H1 (cell line): ENCODE measurements around the gene ZNF500. TPM values are rescaled to one million over a fixed set of nuclear protein-coding genes. Genes with fewer than 3 reads are reported as not detected.
A peak's percentile ranks its signal among the peaks of the same experiment; 100 is the strongest.

Experiments
- BACH1 ChIP-seq: IDR thresholded peaks from 2 replicates; pipeline ENCODE4 v1.6.1; 2012; ENCODE audit warnings: low read length, improper control_type of control experiment
- CBX5 ChIP-seq: fragments of 300-800, 300-1000 bp; sonication (generic); IDR thresholded peaks from 2 replicates; pipeline ENCODE4 v1.7.1; 2016; ENCODE audit warnings: antibody characterized with exemption, low read length, low read depth
- CBX8 ChIP-seq: fragments of 300-800, 300-1000 bp; sonication (generic); IDR thresholded peaks from 2 replicates; pipeline ENCODE4 v1.7.1; 2016; ENCODE audit warnings: low read depth, low read length, borderline replicate concordance
- CHD1 ChIP-seq: IDR thresholded peaks from 2 replicates; pipeline ENCODE4 v1.6.1; 2012; ENCODE audit warnings: low read depth, low read length, improper control_type of control experiment
- CHD2 ChIP-seq: IDR thresholded peaks from 2 replicates; pipeline ENCODE4 v1.6.1; 2012; ENCODE audit warnings: low read length, improper control_type of control experiment
- EGR1 ChIP-seq: IDR thresholded peaks from 2 replicates; pipeline ENCODE4 v1.6.1; 2011; ENCODE audit warnings: low read depth, low read length, borderline replicate concordance
- HDAC2 ChIP-seq, 2 experiments: fragments of 300-600 bp in 1 of 2; sonication (generic) in 1 of 2; IDR thresholded peaks; 2 replicates each; pipeline ENCODE4 v1.6.1; 2011 to 2012; ENCODE audit warnings: low read depth in 2 of 2, low read length in 2 of 2, mild to moderate bottlenecking in 2 of 2, moderate library complexity in 2 of 2, borderline replicate concordance in 1 of 2, inconsistent platforms in 1 of 2
- JUND ChIP-seq: IDR thresholded peaks from 2 replicates; pipeline ENCODE4 v1.6.1; 2011; ENCODE audit warnings: mild to moderate bottlenecking, improper control_type of control experiment, low read length
- KDM5A ChIP-seq: fragments of 200-600 bp; IDR thresholded peaks from 2 replicates; pipeline ENCODE4 v1.7.1; 2012; ENCODE audit warnings: mild to moderate bottlenecking, low read length, inconsistent platforms, mixed read lengths
- PHF8 ChIP-seq: fragments of 200-600 bp; sonication (generic); conservative IDR thresholded peaks from 2 replicates; pipeline ENCODE4 v1.7.1; 2012; ENCODE audit warnings: low read depth, mild to moderate bottlenecking, inconsistent platforms, low read length, moderate library complexity
- SIX5 ChIP-seq: IDR thresholded peaks from 2 replicates; pipeline ENCODE4 v1.6.1; 2011; ENCODE audit warnings: mild to moderate bottlenecking, low read depth, low read length
- SP1 ChIP-seq: IDR thresholded peaks from 2 replicates; pipeline ENCODE4 v1.6.1; 2011; ENCODE audit warnings: low read depth, low read length
- SP2 ChIP-seq: IDR thresholded peaks from 2 replicates; pipeline ENCODE4 v1.6.1; 2012; ENCODE audit warnings: mild to moderate bottlenecking, low read length, inconsistent platforms
- SP4 ChIP-seq: IDR thresholded peaks from 2 replicates; pipeline ENCODE4 v1.6.1; 2012; ENCODE audit warnings: low read length, inconsistent platforms
- SRF ChIP-seq: IDR thresholded peaks from 2 replicates; pipeline ENCODE4 v1.6.1; 2011; ENCODE audit warnings: mild to moderate bottlenecking, low read depth, low read length, moderate library complexity
- TAF1 ChIP-seq: IDR thresholded peaks from 2 replicates; pipeline ENCODE4 v1.6.1; 2011; ENCODE audit warnings: mild to moderate bottlenecking, low read depth, low read length
- TAF7 ChIP-seq: optimal IDR thresholded peaks from 2 replicates; pipeline ENCODE3; 2011; ENCODE audit warnings: low read depth, mild to moderate bottlenecking, inconsistent platforms, low read length, moderate library complexity, borderline replicate concordance
- TBP ChIP-seq: IDR thresholded peaks from 2 replicates; pipeline ENCODE4 v1.6.1; 2011; ENCODE audit warnings: low read depth, low read length, improper control_type of control experiment
- TEAD4 ChIP-seq: IDR thresholded peaks from 2 replicates; pipeline ENCODE4 v1.6.1; 2012; ENCODE audit warnings: low read depth, low read length, inconsistent platforms, mixed read lengths
- YY1 ChIP-seq: IDR thresholded peaks from 2 replicates; pipeline ENCODE4 v1.6.1; 2011; ENCODE audit warnings: low read depth, mild to moderate bottlenecking, low read length
- polyA plus RNA-seq, 7 experiments: library from polyadenylated mRNA; depleted of rRNA in 3 of 7; stranded (reverse) in 5 of 7; unstranded in 2 of 7; fragments of >200 nt in 5 of 7; fragments of 200-250 nt in 2 of 7; gene quantifications; 1 replicate in 5 of 7; 2 replicates in 1 of 7; 4 replicates in 1 of 7; pipeline versions ENCODE4 v1.2.1 to v1.2.3, GENCODE V29; 2011 to 2013; ENCODE audit warnings: missing spikeins in 2 of 7, mixed read lengths in 2 of 7
- total RNA-seq: library from RNA; stranded (reverse); fragmentation: NEBNext Ultra II Directional; extraction: Animal tissue kit (Norgen Biotek cat#: 25700); gene quantifications from 2 replicates; pipeline ENCODE4 v1.2.1, GENCODE V29; 2021
- TF ChIP-seq, protein P1 (sequence below): IDR thresholded peaks from 2 replicates; pipeline ENCODE4 v1.6.1; 2012; ENCODE audit warnings: inconsistent platforms
- TF ChIP-seq, protein P2 (sequence below): IDR thresholded peaks from 2 replicates; pipeline ENCODE4 v1.6.1; 2012; ENCODE audit warnings: inconsistent platforms

Gene ZNF500
- total and polyA plus RNA-seq, 2 of the 8 experiments (the other 6 are each of a cell fraction or from before 2014, with no cell fraction given), result 10.3 to 10.4 TPM

DNA sequence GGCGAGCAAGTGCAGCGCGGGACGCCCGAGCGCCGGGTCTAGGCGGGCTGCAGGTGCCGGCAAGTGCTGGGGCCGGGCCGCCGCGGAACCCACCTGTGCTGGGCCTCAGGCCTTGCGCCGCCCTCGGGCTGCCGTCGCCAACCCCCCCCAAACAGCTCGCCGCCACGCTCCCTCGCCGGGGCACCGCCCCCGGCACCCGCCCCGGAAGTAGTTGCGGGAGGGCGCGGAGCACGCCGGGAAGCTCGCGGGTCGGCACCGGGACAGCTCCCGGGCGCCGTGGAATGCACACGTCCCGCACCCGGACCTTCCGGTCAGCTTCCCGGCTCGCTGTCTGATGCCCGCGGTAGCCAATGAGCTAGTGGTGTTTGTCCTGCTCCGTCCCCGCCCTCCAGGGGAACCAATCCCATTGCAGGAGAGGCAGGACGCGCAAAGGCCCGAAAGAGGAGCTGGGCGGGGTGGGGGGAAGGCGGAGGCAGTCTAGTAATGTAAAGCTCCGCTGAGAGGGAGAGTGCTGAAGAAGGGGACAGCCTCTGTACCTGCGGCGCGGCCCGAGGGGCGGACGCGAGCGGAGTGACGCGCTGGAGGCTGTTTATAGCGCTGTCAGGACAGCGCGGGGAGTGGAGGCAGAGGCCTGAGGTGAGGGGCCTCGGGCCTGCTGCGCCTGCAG lies 32.8 kb downstream of the ZNF500 start, which contains the start of the genes ANKS3 and DNAAF8 (continued):
- TF ChIP-seq KDM5A (no peak), YY1 (no peak), TBP (peak; percentile 23; the same call in 1 of the 2 replicates), PHF8 (peak; percentile 73), SP2 (peak; percentile 18; the same call in 1 of the 2 replicates), SRF (no peak), JUND (no peak), SP1 (peak; percentile 59), EGR1 (no peak), SIX5 (no peak), CBX5 (no peak), TAF7 (no peak), CHD2 (peak; percentile 44; the same call in 1 of the 2 replicates), CBX8 (no peak), CHD1 (no peak), HDAC2 (IDR thresholded peaks at IDR 0.05; ENCODE audit: borderline replicate concordance in 1 of 2, low read depth in 2 of 2, low read length in 2 of 2) (peak in 1 of 2 experiments; percentile 99; a peak in 2 of 4 replicates), BACH1 (no peak), TAF1 (peak; percentile 64), TEAD4 (peak; percentile 87), SP4 (peak; percentile 73; the same call in 1 of the 2 replicates)
- TF ChIP-seq, protein P1, sequence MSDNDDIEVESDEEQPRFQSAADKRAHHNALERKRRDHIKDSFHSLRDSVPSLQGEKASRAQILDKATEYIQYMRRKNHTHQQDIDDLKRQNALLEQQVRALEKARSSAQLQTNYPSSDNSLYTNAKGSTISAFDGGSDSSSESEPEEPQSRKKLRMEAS, result peak; percentile 74
- TF ChIP-seq, protein P2, sequence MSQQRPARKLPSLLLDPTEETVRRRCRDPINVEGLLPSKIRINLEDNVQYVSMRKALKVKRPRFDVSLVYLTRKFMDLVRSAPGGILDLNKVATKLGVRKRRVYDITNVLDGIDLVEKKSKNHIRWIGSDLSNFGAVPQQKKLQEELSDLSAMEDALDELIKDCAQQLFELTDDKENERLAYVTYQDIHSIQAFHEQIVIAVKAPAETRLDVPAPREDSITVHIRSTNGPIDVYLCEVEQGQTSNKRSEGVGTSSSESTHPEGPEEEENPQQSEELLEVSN, result 0 out of 2 replicates have a peak, but pooled peaks have one; percentile 10
